ENCODE results near the gene CGNL1.

Gene CGNL1

GRCh38 chr15:57385923-57386390 lies 9.7 kb downstream of the CGNL1 start:
- no peak for DNase-seq (ENCODE audit: low read depth)

- DNase-seq (ENCODE audit: low read depth): no peak
These were observed 10.7 kb downstream of the CGNL1 start for GRCh38 chr15:57386976-57387375.

- DNase-seq (ENCODE audit: low read depth): no peak
These were observed 11.3 kb downstream of the CGNL1 start for GRCh38 chr15:57387564-57388076.

- DNase-seq (ENCODE audit: low read depth): no peak
These were observed 12.2 kb downstream of the CGNL1 start for GRCh38 chr15:57388464-57388863.

GRCh38 chr15:57389991-57390390 lies 13.7 kb downstream of the CGNL1 start:
- DNase-seq (ENCODE audit: low read depth): no peak

- DNase-seq (ENCODE audit: low read depth): no peak
These were observed 14.3 kb downstream of the CGNL1 start for GRCh38 chr15:57390583-57390982.

- DNase-seq (ENCODE audit: low read depth): no peak
These were observed 15.2 kb downstream of the CGNL1 start for GRCh38 chr15:57391537-57391936.

- no peak for DNase-seq (ENCODE audit: low read depth)
These were observed 16.8 kb downstream of the CGNL1 start for GRCh38 chr15:57393061-57393460.

GRCh38 chr15:57395292-57395691 lies 19.0 kb downstream of the CGNL1 start:
- no peak for DNase-seq (ENCODE audit: low read depth)

- no peak for DNase-seq (ENCODE audit: low read depth)
These were observed 22.0 kb downstream of the CGNL1 start for GRCh38 chr15:57398336-57398735.

- DNase-seq (ENCODE audit: low read depth): no peak
These were observed 25.2 kb downstream of the CGNL1 start for GRCh38 chr15:57401546-57401945.

GRCh38 chr15:57403017-57403416 lies 26.7 kb downstream of the CGNL1 start:
- no peak for DNase-seq (ENCODE audit: low read depth)

- DNase-seq (ENCODE audit: low read depth): no peak
These were observed 27.4 kb downstream of the CGNL1 start for GRCh38 chr15:57403566-57404325.

GRCh38 chr15:57405133-57405532 lies 28.8 kb downstream of the CGNL1 start:
- DNase-seq (ENCODE audit: low read depth): no peak

- DNase-seq (ENCODE audit: low read depth): no peak
These were observed 29.9 kb downstream of the CGNL1 start for GRCh38 chr15:57406062-57406772.

- no peak for DNase-seq (ENCODE audit: low read depth)
These were observed 34.1 kb downstream of the CGNL1 start for GRCh38 chr15:57410373-57410772.

- no peak for DNase-seq (ENCODE audit: low read depth)
These were observed 35.9 kb downstream of the CGNL1 start for GRCh38 chr15:57411945-57412768.

GRCh38 chr15:57415602-57416001 lies 39.3 kb downstream of the CGNL1 start:
- no peak for DNase-seq (ENCODE audit: low read depth)

GRCh38 chr15:57418635-57419034 lies 42.3 kb downstream of the CGNL1 start:
- no peak for DNase-seq (ENCODE audit: low read depth)

GRCh38 chr15:57419335-57419734 lies 43.0 kb downstream of the CGNL1 start:
- no peak for DNase-seq (ENCODE audit: low read depth)

- DNase-seq (ENCODE audit: low read depth): no peak
These were observed 44.8 kb downstream of the CGNL1 start for GRCh38 chr15:57421110-57421509.

- no peak for DNase-seq (ENCODE audit: low read depth)
These were observed 45.2 kb downstream of the CGNL1 start for GRCh38 chr15:57421551-57421950.
